Skeletal muscle satellite cell (primary cell): Measurements from ENCODE around the gene CANT1.

Source experiments
- H3K27me3 ChIP-seq: 2 replicates; pipeline ENCODE4 v1.7.0; 2013; ENCODE audit warnings: low read length; ENCODE audit not compliant: control insufficient read depth, insufficient read depth
- H3K36me3 ChIP-seq: 2 replicates; pipeline ENCODE4 v1.7.0; 2013; ENCODE audit warnings: mild to moderate bottlenecking, control low read depth, low read length; ENCODE audit not compliant: insufficient read depth
- H3K4me1 ChIP-seq: 2 replicates; pipeline ENCODE4 v1.7.0; 2013; ENCODE audit warnings: low read length; ENCODE audit not compliant: control insufficient read depth, insufficient read depth
- H3K4me2 ChIP-seq: 2 replicates; pipeline ENCODE4 v1.7.0; 2013; ENCODE audit warnings: mild to moderate bottlenecking, low read length
- H3K4me3 ChIP-seq: 2 replicates; pipeline ENCODE4 v1.7.0; 2013; ENCODE audit warnings: low read length
- H3K9ac ChIP-seq: 2 replicates; pipeline ENCODE4 v1.7.0; 2013; ENCODE audit warnings: mild to moderate bottlenecking, low read depth, low read length, moderate library complexity
- H3K9me3 ChIP-seq: replicated peaks from 2 replicates; pipeline ENCODE4 v1.7.0; 2013; ENCODE audit warnings: mild to moderate bottlenecking, control low read depth, low read length

The CANT1 gene

DNA sequence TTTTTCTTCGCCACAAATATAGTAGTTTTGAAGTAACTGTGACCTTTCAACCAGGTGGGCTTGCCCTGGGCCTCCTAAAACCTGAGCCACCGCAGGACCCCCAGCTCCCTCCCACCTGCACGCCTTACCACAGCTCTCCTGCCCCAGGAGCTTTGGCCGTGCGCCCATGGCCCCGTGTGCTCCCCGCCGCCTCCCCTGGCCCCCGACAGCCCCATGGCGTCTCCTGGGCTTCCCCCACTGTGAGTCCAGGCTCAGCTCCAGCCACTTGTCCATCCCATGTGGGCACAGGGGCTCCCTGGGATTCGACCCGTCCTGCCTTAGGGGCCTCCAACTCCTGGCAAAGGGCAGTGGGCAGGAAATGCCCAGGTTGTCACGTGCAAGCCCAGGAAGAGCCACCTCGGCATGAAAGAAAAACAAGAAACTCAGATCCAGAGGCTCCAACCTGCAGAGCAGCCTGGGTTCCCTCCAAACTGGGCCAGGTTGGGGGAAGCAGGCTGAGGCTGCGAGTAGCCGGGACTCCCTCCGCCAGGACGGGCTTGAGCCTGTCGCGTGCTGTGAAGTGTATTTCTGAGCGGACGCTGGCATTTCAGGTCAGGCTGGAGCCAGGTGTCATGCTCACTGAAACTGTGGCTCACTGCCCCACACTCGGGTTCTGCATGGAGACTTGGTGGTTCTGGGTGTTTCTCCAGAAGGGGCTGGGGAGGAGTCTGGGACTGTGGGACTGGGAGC is 35.6 kb downstream of the CANT1 start:
- H3K4me1 ChIP-seq, result peaks cover 36% of the 10 kb centered on the region
- no peak overlapping the region for H3K4me2 ChIP-seq
- H3K36me3 ChIP-seq, result peaks cover 27% of the 10 kb centered on the region
- no peaks in the 10 kb centered on the region for H3K27me3 ChIP-seq
- H3K9me3 ChIP-seq, result no peaks in the 10 kb centered on the region
- H3K4me3 ChIP-seq, result no peak overlapping the region
- no peak overlapping the region for H3K9ac ChIP-seq

DNA sequence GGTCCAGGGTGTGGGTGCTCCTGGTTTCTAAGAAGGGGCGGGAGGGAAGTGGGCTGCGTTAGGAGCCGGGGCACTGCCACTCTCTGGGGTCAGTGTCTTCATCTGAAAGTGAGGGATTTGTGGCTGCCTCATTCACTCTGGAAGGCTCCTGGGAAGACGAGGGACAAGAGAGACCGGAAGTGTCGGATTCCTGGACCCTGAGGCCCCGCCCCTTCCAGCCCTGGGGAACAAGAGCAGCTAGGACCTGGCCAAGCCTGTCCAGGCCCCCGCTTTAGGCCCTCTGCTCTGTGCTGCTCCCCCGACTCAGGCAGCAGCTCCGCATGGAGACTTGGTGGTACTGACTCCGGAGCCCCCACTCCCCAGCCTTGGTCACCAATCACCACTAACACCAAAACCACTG is 36.4 kb downstream of the CANT1 start:
- no peaks in the 10 kb centered on the region for H3K9me3 ChIP-seq
- H3K4me3 ChIP-seq, result no peak overlapping the region
- H3K36me3 ChIP-seq, result peaks cover 32% of the 10 kb centered on the region
- H3K27me3 ChIP-seq, result no peaks in the 10 kb centered on the region
- H3K4me2 ChIP-seq, result no peak overlapping the region
- H3K9ac ChIP-seq, result no peak overlapping the region
- peaks cover 29% of the 10 kb centered on the region for H3K4me1 ChIP-seq

GRCh38 chr17:78972507-78973105 is 37.0 kb downstream of the CANT1 start:
- Histone ChIP-seq H3K4me1 (peaks cover 23% of the 10 kb centered on the region), H3K9ac (no peak overlapping the region), H3K4me2 (no peak overlapping the region), H3K36me3 (peaks cover 33% of the 10 kb centered on the region), H3K4me3 (no peak overlapping the region), H3K9me3 (no peaks in the 10 kb centered on the region), H3K27me3 (no peaks in the 10 kb centered on the region)

DNA sequence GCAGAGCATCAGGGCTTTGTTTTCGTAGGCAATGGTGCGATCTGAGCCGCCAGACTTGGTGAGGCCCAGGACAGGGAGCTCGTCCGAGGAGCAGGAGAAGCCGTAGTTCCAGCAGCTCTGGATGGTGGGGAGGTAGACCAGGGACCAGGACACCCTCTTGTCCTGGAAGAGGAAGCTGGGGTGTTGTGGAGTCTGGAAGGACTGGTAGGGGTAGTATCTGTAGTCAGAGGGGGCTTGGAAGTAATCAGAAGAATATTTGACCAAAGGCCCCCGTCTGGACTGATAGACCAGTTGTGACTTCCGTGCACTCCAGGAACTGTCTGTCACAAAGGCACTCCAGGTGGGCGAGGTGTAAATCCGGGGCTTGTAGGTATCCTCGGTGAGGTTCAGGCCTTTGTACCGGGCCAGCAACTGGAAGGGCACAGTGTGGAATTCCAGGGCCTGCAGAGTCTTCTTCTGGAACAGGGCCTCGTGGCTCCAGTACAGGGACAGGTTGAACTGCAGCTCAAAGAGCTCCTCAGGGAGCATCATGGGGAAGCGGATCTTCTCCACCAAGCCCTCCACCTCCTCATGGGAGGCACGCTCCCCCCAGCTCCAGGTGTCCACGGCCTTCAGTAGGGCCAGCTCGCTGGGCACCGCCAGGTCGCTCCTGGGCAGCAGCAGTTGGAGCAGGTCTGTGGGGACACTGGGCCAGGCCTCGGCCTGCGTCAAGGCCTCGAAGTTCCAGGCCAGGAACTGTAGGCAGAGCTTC is 37.6 kb downstream of the CANT1 start:
- Histone ChIP-seq H3K9me3 (no peaks in the 10 kb centered on the region), H3K4me1 (peaks cover 20% of the 10 kb centered on the region), H3K4me3 (no peak overlapping the region), H3K4me2 (no peak overlapping the region), H3K27me3 (no peaks in the 10 kb centered on the region), H3K36me3 (peaks cover 32% of the 10 kb centered on the region), H3K9ac (no peak overlapping the region)

- H3K36me3 ChIP-seq, result peaks cover 25% of the 10 kb centered on the region
- H3K4me1 ChIP-seq, result peaks cover 19% of the 10 kb centered on the region
Measured at GRCh38 chr17:78970834-78971755, 38.5 kb downstream of the CANT1 start.

GRCh38 chr17:78969865-78970264 is 39.7 kb downstream of the CANT1 start:
- H3K36me3 ChIP-seq, result peaks cover 21% of the 10 kb centered on the region
- H3K4me3 ChIP-seq, result no peak overlapping the region
- H3K27me3 ChIP-seq, result no peaks in the 10 kb centered on the region
- no peak overlapping the region for H3K9ac ChIP-seq
- peaks cover 10% of the 10 kb centered on the region for H3K4me1 ChIP-seq
- H3K9me3 ChIP-seq, result no peaks in the 10 kb centered on the region
- no peak overlapping the region for H3K4me2 ChIP-seq

More at GRCh38 chr17:78970834-78971755, 38.5 kb downstream of the CANT1 start:
- Histone ChIP-seq H3K4me2 (no peak overlapping the region), H3K4me3 (no peak overlapping the region), H3K27me3 (no peaks in the 10 kb centered on the region), H3K9ac (no peak overlapping the region), H3K9me3 (no peaks in the 10 kb centered on the region)

- Histone ChIP-seq H3K4me3 (no peak overlapping the region), H3K9ac (no peak overlapping the region), H3K36me3 (peaks cover 18% of the 10 kb centered on the region), H3K4me1 (peaks cover 5% of the 10 kb centered on the region), H3K9me3 (no peaks in the 10 kb centered on the region), H3K4me2 (no peak overlapping the region), H3K27me3 (no peaks in the 10 kb centered on the region)
Measured at GRCh38 chr17:78967782-78968362, 41.7 kb downstream of the CANT1 start.

GRCh38 chr17:78966910-78967600 is 42.5 kb downstream of the CANT1 start:
- peaks cover 18% of the 10 kb centered on the region for H3K36me3 ChIP-seq
- no peak overlapping the region for H3K9ac ChIP-seq
- no peak overlapping the region for H3K4me3 ChIP-seq
- peaks cover 13% of the 10 kb centered on the region for H3K4me1 ChIP-seq
- no peaks in the 10 kb centered on the region for H3K9me3 ChIP-seq
- no peak overlapping the region for H3K4me2 ChIP-seq
- H3K27me3 ChIP-seq, result no peaks in the 10 kb centered on the region

GRCh38 chr17:78966123-78966813 is 43.3 kb downstream of the CANT1 start:
- Histone ChIP-seq H3K36me3 (peaks cover 18% of the 10 kb centered on the region), H3K4me2 (no peak overlapping the region), H3K9me3 (no peaks in the 10 kb centered on the region), H3K4me1 (peaks cover 10% of the 10 kb centered on the region), H3K4me3 (no peak overlapping the region), H3K9ac (no peak overlapping the region), H3K27me3 (no peaks in the 10 kb centered on the region)

DNA sequence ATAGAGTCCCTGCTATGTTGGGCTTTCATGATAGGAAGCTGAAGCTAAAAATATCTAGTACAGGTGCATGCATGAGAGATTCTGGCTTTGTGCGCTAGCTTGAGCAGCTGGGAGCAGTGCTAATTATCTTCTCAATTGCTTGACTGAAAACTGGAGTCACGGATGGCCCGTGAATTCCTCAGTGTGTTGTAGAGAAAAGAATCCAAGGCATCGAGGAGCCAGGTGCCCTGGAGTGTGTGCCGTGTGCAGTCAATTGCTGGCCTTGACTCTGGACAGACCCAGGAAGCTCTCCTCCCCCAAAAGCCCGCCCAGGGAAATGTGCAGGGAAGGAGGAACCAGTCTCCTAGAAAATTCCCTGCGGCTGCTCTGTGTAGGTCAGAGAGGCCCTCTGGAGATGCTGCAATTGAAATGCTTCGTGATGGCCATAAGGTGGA is 44.1 kb downstream of the CANT1 start:
- peaks cover 7% of the 10 kb centered on the region for H3K4me1 ChIP-seq
- H3K36me3 ChIP-seq, result peaks cover 14% of the 10 kb centered on the region
- no peak overlapping the region for H3K9ac ChIP-seq
- H3K4me3 ChIP-seq, result no peak overlapping the region
- H3K9me3 ChIP-seq, result no peaks in the 10 kb centered on the region
- H3K4me2 ChIP-seq, result no peak overlapping the region
- H3K27me3 ChIP-seq, result no peaks in the 10 kb centered on the region
